H9 (cell line): Measurements from ENCODE around the gene DPP6. TPM values are rescaled to one million over a fixed set of nuclear protein-coding genes. Genes with fewer than 3 reads are reported as not detected.

Experiments
- DNase-seq: peaks from one replicate; pipeline ENCODE4 v3.0.0-alpha.2; 2017
- H2AFZ ChIP-seq: one replicate; pipeline ENCODE4 v1.6.1; 2013; ENCODE audit warnings: mild to moderate bottlenecking, low read length, control low read depth, moderate library complexity
- H2AK5ac ChIP-seq: 2 replicates; pipeline ENCODE4 v1.6.1; 2013; ENCODE audit warnings: low read length, control low read depth, mixed read lengths; ENCODE audit not compliant: insufficient read length
- H2BK120ac ChIP-seq: one replicate; pipeline ENCODE4 v1.6.1; 2013; ENCODE audit warnings: low read depth, mild to moderate bottlenecking, low read length, control low read depth, inconsistent platforms; ENCODE audit not compliant: poor library complexity, severe bottlenecking
- H2BK12ac ChIP-seq: 2 replicates; pipeline ENCODE4 v1.6.1; 2013; ENCODE audit warnings: low read length, control low read depth, mixed read lengths, low read depth; ENCODE audit not compliant: insufficient read length
- H2BK15ac ChIP-seq: 2 replicates; pipeline ENCODE4 v1.6.1; 2013; ENCODE audit warnings: low read depth, low read length, control low read depth
- H2BK20ac ChIP-seq: one replicate; pipeline ENCODE4 v1.6.1; 2013; ENCODE audit warnings: low read depth, mild to moderate bottlenecking, low read length, control low read depth, inconsistent platforms; ENCODE audit not compliant: poor library complexity, severe bottlenecking
- H2BK5ac ChIP-seq: 2 replicates; pipeline ENCODE4 v1.6.1; 2013; ENCODE audit warnings: low read length, control low read depth, mixed read lengths; ENCODE audit not compliant: insufficient read length
- H3K14ac ChIP-seq: 2 replicates; pipeline ENCODE4 v1.6.1; 2013; ENCODE audit warnings: low read length, control low read depth; ENCODE audit not compliant: insufficient read depth
- H3K18ac ChIP-seq: 2 replicates; pipeline ENCODE4 v1.6.1; 2013; ENCODE audit warnings: low read depth, mild to moderate bottlenecking, mixed read lengths, low read length, control low read depth; ENCODE audit not compliant: insufficient read length
- H3K23ac ChIP-seq: 2 replicates; pipeline ENCODE4 v1.6.1; 2013; ENCODE audit warnings: low read length, control low read depth, mixed read lengths, low read depth; ENCODE audit not compliant: insufficient read length
- H3K23me2 ChIP-seq: 2 replicates; pipeline ENCODE4 v1.6.1; 2013; ENCODE audit warnings: low read depth, mild to moderate bottlenecking, mixed read lengths, low read length, control low read depth; ENCODE audit not compliant: insufficient read length, poor library complexity, severe bottlenecking
- H3K27ac ChIP-seq: 2 replicates; pipeline ENCODE4 v1.5.1; 2013; ENCODE audit warnings: low read length, control low read depth, mixed read lengths, low read depth; ENCODE audit not compliant: insufficient read length
- H3K27me3 ChIP-seq: 2 replicates; pipeline ENCODE4 v1.6.1; 2013; ENCODE audit warnings: low read length, control low read depth, inconsistent platforms; ENCODE audit not compliant: insufficient read depth
- H3K4ac ChIP-seq: 2 replicates; pipeline ENCODE4 v1.6.1; 2013; ENCODE audit warnings: low read depth, mild to moderate bottlenecking, control low read depth, inconsistent platforms, low read length, moderate library complexity
- H3K4me1 ChIP-seq: 2 replicates; pipeline ENCODE4 v1.6.1; 2013; ENCODE audit warnings: low read length, control low read depth, inconsistent platforms; ENCODE audit not compliant: insufficient read depth
- H3K4me2 ChIP-seq: 2 replicates; pipeline ENCODE4 v1.6.1; 2013; ENCODE audit warnings: low read length, control low read depth, mixed read lengths; ENCODE audit not compliant: insufficient read length, insufficient read depth
- H3K56ac ChIP-seq: 2 replicates; pipeline ENCODE4 v1.6.1; 2013; ENCODE audit warnings: low read depth, mild to moderate bottlenecking, mixed read lengths, low read length, control low read depth; ENCODE audit not compliant: insufficient read length
- H3K79me1 ChIP-seq: 2 replicates; pipeline ENCODE4 v1.6.1; 2013; ENCODE audit warnings: low read depth, mild to moderate bottlenecking, moderate library complexity, low read length, control low read depth, inconsistent platforms; ENCODE audit not compliant: insufficient read depth, poor library complexity, severe bottlenecking
- H3K79me2 ChIP-seq: 2 replicates; pipeline ENCODE4 v1.6.1; 2013; ENCODE audit warnings: low read length, control low read depth, inconsistent platforms; ENCODE audit not compliant: insufficient read depth
- H3K9ac ChIP-seq: 2 replicates; pipeline ENCODE4 v1.6.1; 2013; ENCODE audit warnings: low read length, control low read depth, mixed read lengths; ENCODE audit not compliant: insufficient read length; ENCODE audit errors: extremely low read depth
- H3K9me3 ChIP-seq: one replicate; pipeline ENCODE4 v1.6.1; 2013; ENCODE audit warnings: low read depth, low read length, inconsistent platforms; ENCODE audit not compliant: control insufficient read depth
- H3T11ph ChIP-seq: one replicate; pipeline ENCODE4 v1.6.1; 2013; ENCODE audit warnings: mild to moderate bottlenecking, low read length, control low read depth, inconsistent platforms
- H4K20me1 ChIP-seq: one replicate; pipeline ENCODE4 v1.6.1; 2013; ENCODE audit not compliant: control insufficient read depth, insufficient read length, insufficient read depth
- H4K5ac ChIP-seq: 2 replicates; pipeline ENCODE4 v1.6.1; 2013; ENCODE audit warnings: low read depth, mild to moderate bottlenecking, mixed read lengths, low read length, control low read depth; ENCODE audit not compliant: insufficient read length
- H4K8ac ChIP-seq: replicated peaks from 2 replicates; pipeline ENCODE4 v1.6.1; 2013; ENCODE audit warnings: low read length, control low read depth, mixed read lengths, low read depth; ENCODE audit not compliant: insufficient read length
- H4K91ac ChIP-seq: 2 replicates; pipeline ENCODE4 v1.6.1; 2013; ENCODE audit warnings: low read depth, mild to moderate bottlenecking, moderate library complexity, mixed read lengths, low read length, control low read depth; ENCODE audit not compliant: insufficient read length
- H3K27ac Mint-ChIP-seq, 3 experiments: 2 replicates in 2 of 3; 3 replicates in 1 of 3; pipeline ENCODE4 v1.8.0; 2020 to 2021; ENCODE audit warnings: mixed read lengths in 3 of 3, mild to moderate bottlenecking in 1 of 3, moderate library complexity in 1 of 3
- H3K27me3 Mint-ChIP-seq: 2 replicates; pipeline ENCODE4 v1.8.0; 2021; ENCODE audit warnings: low read depth, mild to moderate bottlenecking, moderate library complexity, mixed read lengths
- H3K36me3 Mint-ChIP-seq, 3 experiments: 2 replicates in 2 of 3; 3 replicates in 1 of 3; pipeline ENCODE4 v1.8.0; 2020 to 2021; ENCODE audit warnings: low read depth in 3 of 3, mixed read lengths in 3 of 3; ENCODE audit not compliant: insufficient read depth in 1 of 3
- H3K4me1 Mint-ChIP-seq, 2 experiments: 2 replicates each; pipeline ENCODE4 v1.8.0; 2020; ENCODE audit warnings: mixed read lengths in 2 of 2
- H3K4me3 Mint-ChIP-seq, 2 experiments: 2 replicates in 1 of 2; 3 replicates in 1 of 2; pipeline ENCODE4 v1.8.0; 2020 to 2021; ENCODE audit warnings: mild to moderate bottlenecking in 2 of 2, mixed read lengths in 2 of 2, moderate library complexity in 1 of 2
- H3K9me3 Mint-ChIP-seq, 2 experiments: 2 replicates in 1 of 2; 3 replicates in 1 of 2; pipeline ENCODE4 v1.8.0; 2020; ENCODE audit warnings: mild to moderate bottlenecking in 2 of 2, mixed read lengths in 2 of 2, moderate library complexity in 1 of 2
- WGBS: extraction: QIAGEN DNeasy Blood & Tissue Kit; methylation state at CpG from one replicate; pipeline ENCODE4 v1.1.7; 2013; ENCODE audit warnings: missing lambda C conversion rate, low lambda C conversion rate, mixed read lengths; ENCODE audit not compliant: insufficient read length; ENCODE audit errors: extremely low coverage; 5-methylcytosine and 5-hydroxymethylcytosine counted together
- total RNA-seq: library from RNA; stranded (reverse); gene quantifications from 2 replicates; pipeline ENCODE4 v1.2.1, GENCODE V29; 2021
- TF ChIP-seq, protein P1 (sequence below): fragments of 200-600 bp; sonication (generic); conservative IDR thresholded peaks from 3 replicates; pipeline ENCODE4 v1.8.0; 2021; ENCODE audit warnings: antibody characterized with exemption, mild to moderate bottlenecking

Gene DPP6
- total RNA-seq, 1 experiment from 2014 or later, result 4.5 TPM

GRCh38 chr7:154640917-154641316 lies 588.7 kb downstream of the DPP6 start:
- no peaks in the 10 kb centered on the region for H3K23me2 ChIP-seq
- no peaks in the 10 kb centered on the region for H3K27me3 ChIP-seq
- H3K9me3 Mint-ChIP-seq, result peaks cover 2 to 6% of the 10 kb centered on the region in 2 experiments
- no peaks in the 10 kb centered on the region for H3K79me2 ChIP-seq
- peaks cover under 1 to 8% (median 2%) of the 10 kb centered on the region in 3 experiments; a peak in 6 of 7 replicates for H3K36me3 Mint-ChIP-seq
- peaks cover 10 to 14% of the 10 kb centered on the region in 2 experiments for H3K4me1 Mint-ChIP-seq
- H3K4me2 ChIP-seq, result no peak overlapping the region
- no peak overlapping the region for H2BK12ac ChIP-seq
- no peak overlapping the region for H3K4ac ChIP-seq
- H3T11ph ChIP-seq, result no peak overlapping the region
- H4K20me1 ChIP-seq, result no peaks in the 10 kb centered on the region
- no peak overlapping the region for H2BK5ac ChIP-seq
- H4K91ac ChIP-seq, result no peak overlapping the region
- no peak overlapping the region for H3K18ac ChIP-seq
- peaks cover 1% of the 10 kb centered on the region; the same call in 1 of the 2 replicates for H3K4me1 ChIP-seq
- WGBS, result no CpG with 5 or more reads among the region's 4 CpGs
- no peak overlapping the region for H2AFZ ChIP-seq
- H2BK120ac ChIP-seq, result no peak overlapping the region
- H3K4me3 Mint-ChIP-seq, result peak overlapping the region in 1 of 2 experiments; percentile 26; a peak in 1 of 5 replicates
- no peak overlapping the region for H2AK5ac ChIP-seq
- H2BK20ac ChIP-seq, result no peak overlapping the region
- TF ChIP-seq, protein P1, sequence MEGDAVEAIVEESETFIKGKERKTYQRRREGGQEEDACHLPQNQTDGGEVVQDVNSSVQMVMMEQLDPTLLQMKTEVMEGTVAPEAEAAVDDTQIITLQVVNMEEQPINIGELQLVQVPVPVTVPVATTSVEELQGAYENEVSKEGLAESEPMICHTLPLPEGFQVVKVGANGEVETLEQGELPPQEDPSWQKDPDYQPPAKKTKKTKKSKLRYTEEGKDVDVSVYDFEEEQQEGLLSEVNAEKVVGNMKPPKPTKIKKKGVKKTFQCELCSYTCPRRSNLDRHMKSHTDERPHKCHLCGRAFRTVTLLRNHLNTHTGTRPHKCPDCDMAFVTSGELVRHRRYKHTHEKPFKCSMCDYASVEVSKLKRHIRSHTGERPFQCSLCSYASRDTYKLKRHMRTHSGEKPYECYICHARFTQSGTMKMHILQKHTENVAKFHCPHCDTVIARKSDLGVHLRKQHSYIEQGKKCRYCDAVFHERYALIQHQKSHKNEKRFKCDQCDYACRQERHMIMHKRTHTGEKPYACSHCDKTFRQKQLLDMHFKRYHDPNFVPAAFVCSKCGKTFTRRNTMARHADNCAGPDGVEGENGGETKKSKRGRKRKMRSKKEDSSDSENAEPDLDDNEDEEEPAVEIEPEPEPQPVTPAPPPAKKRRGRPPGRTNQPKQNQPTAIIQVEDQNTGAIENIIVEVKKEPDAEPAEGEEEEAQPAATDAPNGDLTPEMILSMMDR, result no peak
- no peak overlapping the region for H3K9ac ChIP-seq
- H3K23ac ChIP-seq, result no peak overlapping the region
- H3K56ac ChIP-seq, result no peak overlapping the region
- no peak overlapping the region for H4K5ac ChIP-seq
- no peak overlapping the region for H3K27ac ChIP-seq
- no peak overlapping the region; a peak in 1 of 7 replicates for H3K27ac Mint-ChIP-seq
- no peaks in the 10 kb centered on the region for H3K79me1 ChIP-seq
- H3K9me3 ChIP-seq, result no peaks in the 10 kb centered on the region
- H3K27me3 Mint-ChIP-seq, result no peaks in the 10 kb centered on the region
- no peak overlapping the region for H3K14ac ChIP-seq
- H2BK15ac ChIP-seq, result no peak overlapping the region
- H4K8ac ChIP-seq, result no peak overlapping the region
- no peak for DNase-seq
